ENCODE data around the gene LRRC71.

Gene LRRC71

DNA sequence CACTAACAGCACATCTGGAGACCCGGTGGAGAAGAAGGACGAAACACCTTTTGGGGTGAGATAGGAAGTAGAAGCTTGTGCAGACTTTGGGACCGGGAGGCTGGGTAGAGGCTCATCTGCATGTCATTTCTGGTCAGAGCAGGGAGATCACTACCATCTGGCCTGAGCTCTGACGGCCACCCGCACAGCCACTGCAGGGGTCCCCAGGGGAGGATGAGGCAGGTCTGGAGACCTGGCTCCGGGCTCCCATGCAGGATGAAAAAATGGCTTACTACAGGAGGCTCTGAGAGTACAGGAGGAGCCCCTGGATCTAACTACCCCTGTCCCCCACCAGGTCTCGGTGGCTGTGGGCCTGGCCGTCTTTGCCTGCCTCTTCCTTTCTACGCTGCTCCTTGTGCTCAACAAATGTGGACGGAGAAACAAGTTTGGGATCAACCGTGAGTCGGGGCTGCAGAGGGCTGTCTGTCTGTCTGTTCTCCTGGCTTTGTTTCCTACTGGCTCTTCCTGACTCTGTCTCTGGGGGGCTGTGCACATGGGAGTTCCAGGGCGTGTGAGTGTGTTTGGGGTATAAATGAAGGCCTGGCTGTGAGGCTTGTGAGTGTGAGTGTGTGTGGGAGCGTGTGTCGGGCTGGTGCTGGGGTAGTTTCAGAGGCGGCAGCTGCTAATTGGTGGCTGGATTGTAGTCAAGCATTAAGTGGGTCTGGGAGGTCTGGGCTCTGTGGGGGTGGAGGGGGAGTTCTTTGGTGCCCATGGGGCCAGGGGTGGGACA is 45.7 kb upstream of the LRRC71 start:
- H3K27ac ChIP-seq (ENCODE audit: extremely low read depth, low read depth, low read length), result no peak overlapping the region
- ChIA-PET CTCF (interaction anchor here (0.6 to 3.1 kb wide), 6 partner anchors 15 to 275 kb away, joined by 3 to 12 read pairs (median 3); no protein-coding TSS in a partner anchor), POLR2A (no interaction called here)
- H3K9me3 ChIP-seq (ENCODE audit: control insufficient read depth, insufficient read depth, low read depth, low read length), result no peaks in the 10 kb centered on the region
- H3K36me3 ChIP-seq (ENCODE audit: control insufficient read depth in 2 of 2, insufficient read depth in 1 of 2, low read length in 2 of 2), result no peaks in the 10 kb centered on the region
- peak; percentile 95 for TF ChIP-seq EGR2 (tag by site-specific recombination; IDR thresholded peaks at IDR 0.05; ENCODE audit: low read depth)
- TF ChIP-seq ZFHX2 (tag by site-specific recombination; conservative IDR thresholded peaks at IDR 0.05), result peak; percentile 96
- TF ChIP-seq, protein P1, sequence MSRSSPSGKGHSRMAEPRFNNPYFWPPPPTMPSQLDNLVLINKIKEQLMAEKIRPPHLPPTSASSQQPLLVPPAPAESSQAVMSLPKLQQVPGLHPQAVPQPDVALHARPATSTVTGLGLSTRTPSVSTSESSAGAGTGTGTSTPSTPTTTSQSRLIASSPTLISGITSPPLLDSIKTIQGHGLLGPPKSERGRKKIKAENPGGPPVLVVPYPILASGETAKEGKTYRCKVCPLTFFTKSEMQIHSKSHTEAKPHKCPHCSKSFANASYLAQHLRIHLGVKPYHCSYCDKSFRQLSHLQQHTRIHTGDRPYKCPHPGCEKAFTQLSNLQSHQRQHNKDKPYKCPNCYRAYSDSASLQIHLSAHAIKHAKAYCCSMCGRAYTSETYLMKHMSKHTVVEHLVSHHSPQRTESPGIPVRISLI (tag by site-specific recombination; IDR thresholded peaks at IDR 0.05), result no peak
- no peak for TF ChIP-seq ZNF214 (tag by site-specific recombination; IDR thresholded peaks at IDR 0.05; ENCODE audit: borderline replicate concordance)
- TF ChIP-seq KLF8 (tag by site-specific recombination; IDR thresholded peaks at IDR 0.05), result no peak
- peak; percentile 49 for TF ChIP-seq GLIS1 (tag by site-specific recombination; IDR thresholded peaks at IDR 0.05)
- TF ChIP-seq ZNF324 (tag by site-specific recombination; IDR thresholded peaks at IDR 0.05), result no peak
- TF ChIP-seq, protein P2, sequence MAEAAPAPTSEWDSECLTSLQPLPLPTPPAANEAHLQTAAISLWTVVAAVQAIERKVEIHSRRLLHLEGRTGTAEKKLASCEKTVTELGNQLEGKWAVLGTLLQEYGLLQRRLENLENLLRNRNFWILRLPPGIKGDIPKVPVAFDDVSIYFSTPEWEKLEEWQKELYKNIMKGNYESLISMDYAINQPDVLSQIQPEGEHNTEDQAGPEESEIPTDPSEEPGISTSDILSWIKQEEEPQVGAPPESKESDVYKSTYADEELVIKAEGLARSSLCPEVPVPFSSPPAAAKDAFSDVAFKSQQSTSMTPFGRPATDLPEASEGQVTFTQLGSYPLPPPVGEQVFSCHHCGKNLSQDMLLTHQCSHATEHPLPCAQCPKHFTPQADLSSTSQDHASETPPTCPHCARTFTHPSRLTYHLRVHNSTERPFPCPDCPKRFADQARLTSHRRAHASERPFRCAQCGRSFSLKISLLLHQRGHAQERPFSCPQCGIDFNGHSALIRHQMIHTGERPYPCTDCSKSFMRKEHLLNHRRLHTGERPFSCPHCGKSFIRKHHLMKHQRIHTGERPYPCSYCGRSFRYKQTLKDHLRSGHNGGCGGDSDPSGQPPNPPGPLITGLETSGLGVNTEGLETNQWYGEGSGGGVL (tag by site-specific recombination; IDR thresholded peaks at IDR 0.05), result peak; percentile 48; the same call in 1 of the 2 replicates
- H3K4me1 ChIP-seq (ENCODE audit: control insufficient read depth, insufficient read depth, low read length), result no peaks in the 10 kb centered on the region
- no peak overlapping the region for H3K4me3 ChIP-seq (ENCODE audit: low read depth, low read length)

DNA sequence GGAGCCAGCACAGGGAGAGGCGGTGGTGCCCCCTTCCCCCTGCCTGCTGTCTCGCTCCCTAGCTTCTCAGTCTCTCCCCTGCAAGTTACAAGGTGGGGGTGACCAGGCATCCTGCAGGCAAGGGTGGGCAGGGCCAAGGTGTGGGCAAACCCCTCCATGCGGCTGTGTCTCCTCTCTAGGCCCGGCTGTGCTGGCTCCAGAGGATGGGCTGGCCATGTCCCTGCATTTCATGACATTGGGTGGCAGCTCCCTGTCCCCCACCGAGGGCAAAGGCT is 45.2 kb upstream of the LRRC71 start:
- ChIA-PET CTCF (interaction anchor here (0.6 to 3.1 kb wide), 4 partner anchors 16 to 197 kb away, joined by 3 to 12 read pairs (median 4); no protein-coding TSS in a partner anchor), POLR2A (no interaction called here)
- no peaks in the 10 kb centered on the region for H3K4me1 ChIP-seq (ENCODE audit: control insufficient read depth, insufficient read depth, low read length)
- H3K36me3 ChIP-seq (ENCODE audit: control insufficient read depth in 2 of 2, insufficient read depth in 1 of 2, low read length in 2 of 2), result no peaks in the 10 kb centered on the region
- no peak overlapping the region for H3K4me3 ChIP-seq (ENCODE audit: low read depth, low read length)
- no peaks in the 10 kb centered on the region for H3K9me3 ChIP-seq (ENCODE audit: control insufficient read depth, insufficient read depth, low read depth, low read length)
- TF ChIP-seq, protein P2 (tag by site-specific recombination; IDR thresholded peaks at IDR 0.05), result peak; percentile 6; the same call in 1 of the 2 replicates
- no peak for TF ChIP-seq IKZF3 (tag by site-specific recombination; IDR thresholded peaks at IDR 0.05)
- no peak overlapping the region for H3K27ac ChIP-seq (ENCODE audit: extremely low read depth, low read depth, low read length)

DNA sequence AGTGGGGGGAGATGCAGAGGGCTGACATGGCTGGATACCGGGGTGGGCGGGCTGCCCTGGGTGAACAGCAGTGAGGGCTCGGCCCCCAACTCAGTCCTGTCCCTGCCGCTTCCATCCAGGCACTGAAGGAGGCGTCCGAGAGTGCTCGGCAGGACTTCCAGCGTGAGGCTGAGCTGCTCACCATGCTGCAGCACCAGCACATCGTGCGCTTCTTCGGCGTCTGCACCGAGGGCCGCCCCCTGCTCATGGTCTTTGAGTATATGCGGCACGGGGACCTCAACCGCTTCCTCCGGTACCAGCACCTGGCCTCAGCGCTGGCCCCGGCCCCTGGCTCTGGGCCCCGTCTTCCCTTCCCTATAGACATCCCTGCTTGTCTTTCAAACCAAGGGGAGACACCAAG is 44.2 kb upstream of the LRRC71 start:
- ChIA-PET POLR2A (no interaction called here), CTCF (interaction anchor here (0.6 to 2.3 kb wide), 5 partner anchors 13 to 187 kb away, joined by 3 to 8 read pairs (median 3); no protein-coding TSS in a partner anchor)
- TF ChIP-seq ZNF132 (tag by site-specific recombination; IDR thresholded peaks at IDR 0.05; ENCODE audit: borderline replicate concordance) (no peak), TRIM28 (IDR thresholded peaks at IDR 0.05; ENCODE audit: borderline replicate concordance, low read length) (no peak), ZNF791 (tag by site-specific recombination; IDR thresholded peaks at IDR 0.05) (no peak), ZSCAN16 (tag by site-specific recombination; IDR thresholded peaks at IDR 0.05) (no peak), ZNF654 (tag by site-specific recombination; IDR thresholded peaks at IDR 0.05; ENCODE audit: low read depth) (no peak), KLF10 (tag by site-specific recombination; IDR thresholded peaks at IDR 0.05) (no peak)
- TF ChIP-seq, protein P3, sequence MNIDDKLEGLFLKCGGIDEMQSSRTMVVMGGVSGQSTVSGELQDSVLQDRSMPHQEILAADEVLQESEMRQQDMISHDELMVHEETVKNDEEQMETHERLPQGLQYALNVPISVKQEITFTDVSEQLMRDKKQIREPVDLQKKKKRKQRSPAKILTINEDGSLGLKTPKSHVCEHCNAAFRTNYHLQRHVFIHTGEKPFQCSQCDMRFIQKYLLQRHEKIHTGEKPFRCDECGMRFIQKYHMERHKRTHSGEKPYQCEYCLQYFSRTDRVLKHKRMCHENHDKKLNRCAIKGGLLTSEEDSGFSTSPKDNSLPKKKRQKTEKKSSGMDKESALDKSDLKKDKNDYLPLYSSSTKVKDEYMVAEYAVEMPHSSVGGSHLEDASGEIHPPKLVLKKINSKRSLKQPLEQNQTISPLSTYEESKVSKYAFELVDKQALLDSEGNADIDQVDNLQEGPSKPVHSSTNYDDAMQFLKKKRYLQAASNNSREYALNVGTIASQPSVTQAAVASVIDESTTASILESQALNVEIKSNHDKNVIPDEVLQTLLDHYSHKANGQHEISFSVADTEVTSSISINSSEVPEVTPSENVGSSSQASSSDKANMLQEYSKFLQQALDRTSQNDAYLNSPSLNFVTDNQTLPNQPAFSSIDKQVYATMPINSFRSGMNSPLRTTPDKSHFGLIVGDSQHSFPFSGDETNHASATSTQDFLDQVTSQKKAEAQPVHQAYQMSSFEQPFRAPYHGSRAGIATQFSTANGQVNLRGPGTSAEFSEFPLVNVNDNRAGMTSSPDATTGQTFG (tag by site-specific recombination; IDR thresholded peaks at IDR 0.05; ENCODE audit: borderline replicate concordance), result no peak
- no peak overlapping the region for H3K4me3 ChIP-seq (ENCODE audit: low read depth, low read length)
- H3K9me3 ChIP-seq (ENCODE audit: control insufficient read depth, insufficient read depth, low read depth, low read length), result no peaks in the 10 kb centered on the region
- no peaks in the 10 kb centered on the region for H3K4me1 ChIP-seq (ENCODE audit: control insufficient read depth, insufficient read depth, low read length)
- H3K36me3 ChIP-seq (ENCODE audit: control insufficient read depth in 2 of 2, insufficient read depth in 1 of 2, low read length in 2 of 2), result no peaks in the 10 kb centered on the region
- H3K27ac ChIP-seq (ENCODE audit: extremely low read depth, low read depth, low read length), result no peak overlapping the region
